Brain microvascular endothelial cell (primary cell): ENCODE data around the gene FAM241B.

Experiments used
- DNase-seq: peaks from one replicate; pipeline ENCODE4 v3.0.0-alpha.2; 2020
- H3K27ac ChIP-seq: fragments of 250-450 bp; sonication (Bioruptor Pico); 2 replicates; pipeline ENCODE4 v1.5.1; 2020; ENCODE audit warnings: mild to moderate bottlenecking, moderate library complexity
- H3K27me3 ChIP-seq: fragments of 250-450 bp; sonication (Bioruptor Pico); replicated peaks from 2 replicates; pipeline ENCODE4 v1.5.1; 2020; ENCODE audit warnings: mild to moderate bottlenecking
- H3K36me3 ChIP-seq: fragments of 250-450 bp; sonication (Bioruptor Pico); replicated peaks from 2 replicates; pipeline ENCODE4 v1.5.1; 2020; ENCODE audit warnings: mild to moderate bottlenecking
- H3K4me3 ChIP-seq: 2 replicates; pipeline ENCODE4 v1.5.1; 2011; ENCODE audit warnings: low read depth, mild to moderate bottlenecking, control low read depth, low read length, moderate library complexity
- CTCF ChIP-seq: IDR thresholded peaks from 2 replicates; pipeline ENCODE4 v1.5.1; 2011; ENCODE audit warnings: low read depth, mild to moderate bottlenecking, moderate library complexity, low read length, control low read depth, inconsistent platforms; ENCODE audit errors: missing control alignments
- in situ Hi-C: cut with HindIII; loops from 2 replicates; pipeline ENCODE4 v1.10.0; 2017; ENCODE audit warnings: low sequenced_read_pairs, low pct_ligation_motif_present

The FAM241B gene

GRCh38 chr10:69619626-69620025 is 10.4 kb upstream of the FAM241B start:
- peaks cover 7% of the 10 kb centered on the region for H3K27me3 ChIP-seq
- no peak for TF ChIP-seq CTCF
- H3K27ac ChIP-seq = no peak overlapping the region
- H3K4me3 ChIP-seq = no peak overlapping the region
- DNase-seq = no peak
- H3K36me3 ChIP-seq = no peaks in the 10 kb centered on the region
- in situ Hi-C loops = no loop called here

GRCh38 chr10:69620625-69621024 is 9.4 kb upstream of the FAM241B start:
- in situ Hi-C loops = no loop called here
- Histone ChIP-seq H3K27me3 (peaks cover 1% of the 10 kb centered on the region), H3K27ac (no peak overlapping the region), H3K36me3 (no peaks in the 10 kb centered on the region), H3K4me3 (no peak overlapping the region)
- no peak for TF ChIP-seq CTCF
- no peak for DNase-seq

GRCh38 chr10:69624245-69624786 is 5.7 kb upstream of the FAM241B start:
- no peak for DNase-seq
- TF ChIP-seq CTCF = no peak
- Histone ChIP-seq H3K27me3 (peaks cover 3% of the 10 kb centered on the region), H3K4me3 (no peak overlapping the region), H3K27ac (no peak overlapping the region), H3K36me3 (no peaks in the 10 kb centered on the region)
- in situ Hi-C loops = no loop called here

GRCh38 chr10:69626826-69627225 is 3.2 kb upstream of the FAM241B start:
- Histone ChIP-seq H3K27ac (no peak overlapping the region), H3K27me3 (peaks cover 19% of the 10 kb centered on the region), H3K36me3 (no peaks in the 10 kb centered on the region), H3K4me3 (no peak overlapping the region)
- no peak for TF ChIP-seq CTCF
- DNase-seq = no peak
- in situ Hi-C loops = no loop called here

- DNase-seq = no peak
- Histone ChIP-seq H3K4me3 (no peak overlapping the region), H3K36me3 (no peaks in the 10 kb centered on the region), H3K27me3 (peaks cover 19% of the 10 kb centered on the region), H3K27ac (no peak overlapping the region)
- in situ Hi-C loops = no loop called here
- no peak for TF ChIP-seq CTCF
Measured at GRCh38 chr10:69628891-69629290, 1.2 kb upstream of the FAM241B start.

GRCh38 chr10:69629519-69629896 is 539 bp upstream of the FAM241B start:
- no peaks in the 10 kb centered on the region for H3K36me3 ChIP-seq
- peaks cover 19% of the 10 kb centered on the region for H3K27me3 ChIP-seq
- H3K4me3 ChIP-seq = no peak overlapping the region
- in situ Hi-C loops = no loop called here
- no peak for TF ChIP-seq CTCF
- DNase-seq = no peak
- H3K27ac ChIP-seq = no peak overlapping the region
